ENCODE measurements around the gene NLN. TPM values are rescaled to one million over a fixed set of nuclear protein-coding genes. Genes with fewer than 3 reads are reported as not detected.

NLN gene
- total RNA-seq, 1 donor from 2014 or later: 4.7 TPM

- H3K36me3 ChIP-seq: peaks cover 0 to 13% of the 10 kb centered on the region in 2 donors
- H3K9me3 ChIP-seq: no peaks in the 10 kb centered on the region
- intact Hi-C loops (cut with DNase I): no loop called here
- DNase-seq (ENCODE audit: low spot score in 2 of 2): no peak
- H3K4me3 ChIP-seq: no peak overlapping the region
- H3K27me3 ChIP-seq: no peaks in the 10 kb centered on the region
- H3K27ac ChIP-seq: no peak overlapping the region
- no peaks in the 10 kb centered on the region for H3K4me1 ChIP-seq
- TF ChIP-seq, protein P1, sequence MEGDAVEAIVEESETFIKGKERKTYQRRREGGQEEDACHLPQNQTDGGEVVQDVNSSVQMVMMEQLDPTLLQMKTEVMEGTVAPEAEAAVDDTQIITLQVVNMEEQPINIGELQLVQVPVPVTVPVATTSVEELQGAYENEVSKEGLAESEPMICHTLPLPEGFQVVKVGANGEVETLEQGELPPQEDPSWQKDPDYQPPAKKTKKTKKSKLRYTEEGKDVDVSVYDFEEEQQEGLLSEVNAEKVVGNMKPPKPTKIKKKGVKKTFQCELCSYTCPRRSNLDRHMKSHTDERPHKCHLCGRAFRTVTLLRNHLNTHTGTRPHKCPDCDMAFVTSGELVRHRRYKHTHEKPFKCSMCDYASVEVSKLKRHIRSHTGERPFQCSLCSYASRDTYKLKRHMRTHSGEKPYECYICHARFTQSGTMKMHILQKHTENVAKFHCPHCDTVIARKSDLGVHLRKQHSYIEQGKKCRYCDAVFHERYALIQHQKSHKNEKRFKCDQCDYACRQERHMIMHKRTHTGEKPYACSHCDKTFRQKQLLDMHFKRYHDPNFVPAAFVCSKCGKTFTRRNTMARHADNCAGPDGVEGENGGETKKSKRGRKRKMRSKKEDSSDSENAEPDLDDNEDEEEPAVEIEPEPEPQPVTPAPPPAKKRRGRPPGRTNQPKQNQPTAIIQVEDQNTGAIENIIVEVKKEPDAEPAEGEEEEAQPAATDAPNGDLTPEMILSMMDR (IDR thresholded peaks at IDR 0.05): peak in 1 of 3 experiments; percentile 27
Measured at GRCh38 chr5:65760504-65761275, 38.7 kb downstream of the NLN start.

DNA sequence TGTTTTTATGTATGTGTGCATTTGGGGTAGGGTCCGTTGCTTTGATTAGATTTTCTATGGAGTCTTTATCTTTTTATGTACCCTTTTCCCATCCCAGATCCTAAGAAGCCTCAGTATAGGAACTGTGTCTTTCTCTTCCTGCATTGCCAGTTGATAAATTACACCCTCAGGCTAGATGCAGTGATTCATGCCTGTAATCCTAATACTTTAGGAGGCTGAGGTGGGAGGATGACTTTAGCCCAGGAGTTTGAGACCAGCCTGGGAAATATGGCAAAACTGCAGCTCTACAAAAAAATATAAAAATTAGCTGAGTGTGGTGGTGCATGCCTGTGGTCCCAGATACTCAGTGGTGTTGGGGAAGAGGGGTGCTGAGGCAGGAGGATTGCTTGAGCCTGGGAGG is 40.2 kb downstream of the NLN start:
- H3K9me3 ChIP-seq: no peaks in the 10 kb centered on the region
- no peaks in the 10 kb centered on the region for H3K27me3 ChIP-seq
- no peak for DNase-seq (ENCODE audit: low spot score in 2 of 2)
- TF ChIP-seq, protein P1 (IDR thresholded peaks at IDR 0.05): no peak
- no peak overlapping the region for H3K27ac ChIP-seq
- intact Hi-C loops (cut with DNase I): no loop called here
- no peak overlapping the region for H3K4me3 ChIP-seq
- H3K4me1 ChIP-seq: no peaks in the 10 kb centered on the region
- H3K36me3 ChIP-seq: peaks cover 0 to 13% of the 10 kb centered on the region in 2 donors

- Histone ChIP-seq H3K27me3 (no peaks in the 10 kb centered on the region), H3K27ac (no peak overlapping the region), H3K36me3 (no peaks in the 10 kb centered on the region), H3K9me3 (no peaks in the 10 kb centered on the region), H3K4me3 (no peak overlapping the region), H3K4me1 (no peaks in the 10 kb centered on the region)
- TF ChIP-seq, protein P1 (IDR thresholded peaks at IDR 0.05): no peak
- no peak for DNase-seq (ENCODE audit: low spot score in 2 of 2)
- intact Hi-C loops (cut with DNase I): no loop called here
Measured at GRCh38 chr5:65765582-65765981, 43.6 kb downstream of the NLN start.

GRCh38 chr5:65766175-65766574 is 44.2 kb downstream of the NLN start:
- H3K9me3 ChIP-seq: no peaks in the 10 kb centered on the region
- no peak for DNase-seq (ENCODE audit: low spot score in 2 of 2)
- H3K36me3 ChIP-seq: no peaks in the 10 kb centered on the region
- H3K4me1 ChIP-seq: no peaks in the 10 kb centered on the region
- TF ChIP-seq, protein P1 (IDR thresholded peaks at IDR 0.05): no peak
- no peak overlapping the region for H3K27ac ChIP-seq
- intact Hi-C loops (cut with DNase I): no loop called here
- H3K27me3 ChIP-seq: no peaks in the 10 kb centered on the region
- no peak overlapping the region for H3K4me3 ChIP-seq

GRCh38 chr5:65766781-65767180 is 44.8 kb downstream of the NLN start:
- H3K9me3 ChIP-seq: no peaks in the 10 kb centered on the region
- H3K27me3 ChIP-seq: no peaks in the 10 kb centered on the region
- DNase-seq (ENCODE audit: low spot score in 2 of 2): no peak
- TF ChIP-seq, protein P1 (IDR thresholded peaks at IDR 0.05): no peak
- H3K4me3 ChIP-seq: no peak overlapping the region
- no peaks in the 10 kb centered on the region for H3K36me3 ChIP-seq
- no peaks in the 10 kb centered on the region for H3K4me1 ChIP-seq
- H3K27ac ChIP-seq: no peak overlapping the region
- intact Hi-C loops (cut with DNase I): no loop called here
